Endothelial cell of umbilical vein (primary cell): ENCODE data around the gene CACNA1F. TPM values are rescaled to one million over a fixed set of nuclear protein-coding genes. Genes with fewer than 3 reads are reported as not detected.

Source experiments
- BruUV-seq: library from RNA; stranded (reverse); fragments of 400-500 nt; replicated peaks from 2 replicates; lab custom pipeline; 2021; lab: Mats Ljungman, UMichigan
- CTCF ChIA-PET: fragments of 300-600, 350-600 bp; sonication (Branson Sonifier 250); formaldehyde crosslinking; loops from one replicate; lab custom pipeline; 2021; ENCODE audit warnings: antibody characterized with exemption, inconsistent platforms; lab: Charles Lee
- POLR2A ChIA-PET: fragments of 300-600, 350-600 bp; sonication (Branson Sonifier 250); formaldehyde crosslinking; loops from one replicate; lab custom pipeline; 2021; ENCODE audit warnings: antibody characterized with exemption, inconsistent platforms; lab: Charles Lee
- DNase-seq: peaks from one replicate; pipeline ENCODE4 v3.0.0-alpha.2; 2011; ENCODE audit warnings: low read depth, low spot score
- FAIRE-seq: peaks from 2 replicates; lab custom pipeline; 2011; peaks lifted over from hg19 to GRCh38; lab: Jason Lieb, UNC
- H2AFZ ChIP-seq: 2 replicates; pipeline ENCODE4 v1.6.0; 2012; ENCODE audit warnings: low read depth, low read length, control low read depth, inconsistent platforms
- H3K27ac ChIP-seq: 2 replicates; pipeline ENCODE4 v1.5.1; 2011; ENCODE audit warnings: low read depth, mild to moderate bottlenecking, control low read depth, low read length, moderate library complexity; ENCODE audit not compliant: insufficient read depth
- H3K27me3 ChIP-seq, 2 experiments: 2 replicates each; pipeline versions ENCODE4 v1.6.0 to v1.6.1; 2011; ENCODE audit warnings: low read length in 2 of 2, mixed read lengths in 1 of 2; ENCODE audit not compliant: control insufficient read depth in 2 of 2, insufficient read depth in 2 of 2
- H3K36me3 ChIP-seq, 2 experiments: 2 replicates in 1 of 2; 3 replicates in 1 of 2; pipeline ENCODE4 v1.5.1; 2011; ENCODE audit warnings: low read length in 2 of 2, mild to moderate bottlenecking in 1 of 2, moderate library complexity in 1 of 2; ENCODE audit not compliant: control insufficient read depth in 2 of 2, insufficient read depth in 2 of 2; ENCODE audit errors: extremely low read depth in 1 of 2
- H3K4me1 ChIP-seq: 3 replicates; pipeline ENCODE4 v1.5.1; 2011; ENCODE audit warnings: mild to moderate bottlenecking, low read length; ENCODE audit not compliant: control insufficient read depth, insufficient read depth; ENCODE audit errors: extremely low read depth
- H3K4me2 ChIP-seq: 2 replicates; pipeline ENCODE4 v1.6.1; 2011; ENCODE audit warnings: low read length, control low read depth, mixed read lengths; ENCODE audit not compliant: insufficient read depth
- H3K4me3 ChIP-seq, 3 experiments: fragments of 200-600 bp in 1 of 3; sonication (generic), shearing (Covaris generic) in 1 of 3; replicated peaks in 1 of 3; 2 replicates each; pipeline ENCODE4 v1.5.1; 2011 to 2016; ENCODE audit warnings: control low read depth in 3 of 3, low read length in 3 of 3, mild to moderate bottlenecking in 2 of 3, inconsistent platforms in 1 of 3, low read depth in 1 of 3, moderate library complexity in 1 of 3; ENCODE audit not compliant: insufficient read depth in 1 of 3
- H3K79me2 ChIP-seq: 2 replicates; pipeline ENCODE4 v1.6.0; 2012; ENCODE audit warnings: low read length, inconsistent platforms; ENCODE audit not compliant: control insufficient read depth, insufficient read depth
- H3K9ac ChIP-seq: replicated peaks from 2 replicates; pipeline ENCODE3; 2011; ENCODE audit warnings: low read length, control low read depth; ENCODE audit not compliant: insufficient read depth; ENCODE audit errors: extremely low read depth
- H3K9me1 ChIP-seq: replicated peaks from 3 replicates; pipeline ENCODE4 v1.6.0; 2011; ENCODE audit warnings: mild to moderate bottlenecking, low read length; ENCODE audit not compliant: control insufficient read depth, insufficient read depth; ENCODE audit errors: extremely low read depth
- H3K9me3 ChIP-seq: replicated peaks from 2 replicates; pipeline ENCODE4 v1.5.1; 2012; ENCODE audit warnings: low read length, inconsistent platforms; ENCODE audit not compliant: control insufficient read depth, insufficient read depth
- H4K20me1 ChIP-seq: replicated peaks from 2 replicates; pipeline ENCODE3; 2011; ENCODE audit warnings: mild to moderate bottlenecking, low read length; ENCODE audit not compliant: control insufficient read depth, insufficient read depth; ENCODE audit errors: extremely low read depth
- CTCF ChIP-seq, 2 donors: IDR thresholded peaks; 1 replicate in 1 of 2; 2 replicates in 1 of 2; pipeline ENCODE4 v1.5.1; 2011; ENCODE audit warnings: low read length in 2 of 2, mild to moderate bottlenecking in 2 of 2, moderate library complexity in 2 of 2, control low read depth in 1 of 2, inconsistent platforms in 1 of 2, low read depth in 1 of 2; ENCODE audit not compliant: insufficient read depth in 1 of 2; ENCODE audit errors: extremely low read depth in 1 of 2
- EZH2 ChIP-seq: IDR thresholded peaks from 2 replicates; pipeline ENCODE4 v1.6.1; 2012; ENCODE audit warnings: borderline replicate concordance, low read depth, mild to moderate bottlenecking, moderate library complexity, low read length, inconsistent platforms; ENCODE audit not compliant: severe bottlenecking
- FOS ChIP-seq: IDR thresholded peaks from 2 replicates; pipeline ENCODE4 v1.6.1; 2011; ENCODE audit warnings: mild to moderate bottlenecking, low read length, moderate library complexity, borderline replicate concordance; ENCODE audit not compliant: insufficient read depth
- GATA2 ChIP-seq: IDR thresholded peaks from 2 replicates; pipeline ENCODE4 v1.7.0; 2011; ENCODE audit warnings: low read depth, mild to moderate bottlenecking, moderate library complexity, mixed read lengths, low read length; ENCODE audit not compliant: insufficient read length, insufficient read depth
- JUN ChIP-seq: IDR thresholded peaks from 2 replicates; pipeline ENCODE4 v1.6.1; 2011; ENCODE audit warnings: borderline replicate concordance, low read depth; ENCODE audit not compliant: insufficient read length, insufficient read depth
- MYC ChIP-seq: IDR thresholded peaks from one replicate; pipeline ENCODE4 v1.6.1; 2011; ENCODE audit warnings: mild to moderate bottlenecking, low read depth, low read length
- POLR2A ChIP-seq: IDR thresholded peaks from 2 replicates; pipeline ENCODE4 v1.6.1; 2012; ENCODE audit warnings: low read depth, mild to moderate bottlenecking, control low read depth, low read length
- POLR2AphosphoS5 ChIP-seq: IDR thresholded peaks from 2 replicates; pipeline ENCODE4 v1.6.1; 2012; ENCODE audit warnings: low read depth, mild to moderate bottlenecking, control low read depth, low read length, moderate library complexity; ENCODE audit not compliant: insufficient read depth
- dilution Hi-C: fragments of 300-500 bp; cut with MboI; formaldehyde crosslinking; loops from one replicate; pipeline ENCODE4 v1.15.0; 2019; ENCODE audit warnings: low sequenced_read_pairs; ENCODE audit not compliant: extremely low pct_ligation_motif_present
- intact Hi-C: fragments of 100-400 bp; cut with micrococcal nuclease; formaldehyde crosslinking; loops from one replicate; pipeline ENCODE4 v1.10.0; 2022
- polyA plus RNA-seq, 4 experiments: library from polyadenylated mRNA; depleted of rRNA in 3 of 4; stranded (reverse) in 3 of 4; unstranded in 1 of 4; fragments of >200 nt; gene quantifications; 2 replicates each; pipeline versions ENCODE4 v1.2.1 to v1.2.3, GENCODE V29; 2011 to 2012; ENCODE audit warnings: missing spikeins in 1 of 4
- total RNA-seq: library from RNA; stranded (reverse); gene quantifications from 2 replicates; pipeline ENCODE4 v1.2.3, GENCODE V29; 2021
- TF ChIP-seq, protein P1 (sequence below): IDR thresholded peaks from 2 replicates; pipeline ENCODE4 v1.6.1; 2011; ENCODE audit not compliant: insufficient read depth, insufficient read length

CACNA1F gene
- total and polyA plus RNA-seq, 2 donors (not counting 3 experiments of a cell fraction or from before 2014, with no cell fraction given): not detected

DNA sequence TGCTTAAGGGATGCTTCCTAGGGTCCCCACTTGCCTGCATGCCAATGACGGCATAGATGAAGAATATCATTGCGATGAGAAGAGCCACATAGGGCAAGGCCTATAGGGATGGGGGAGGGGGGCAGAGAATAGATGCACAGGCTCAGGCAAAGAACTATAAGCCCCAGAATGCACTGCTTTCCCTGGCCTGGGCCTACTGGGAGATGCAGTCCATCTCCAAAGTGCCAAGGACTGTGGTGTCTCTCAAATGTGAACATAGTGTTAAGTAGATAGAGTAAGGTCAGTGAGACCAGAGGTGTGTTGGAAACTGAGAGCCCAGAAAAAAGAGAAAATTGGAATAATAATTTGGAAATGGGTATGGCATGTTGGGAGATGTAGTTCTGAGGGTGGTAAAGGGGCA is 20.9 kb downstream of the CACNA1F start:
- FAIRE-seq (no peak), DNase-seq (no peak)
- Histone ChIP-seq H3K9me3 (no peaks in the 10 kb centered on the region), H3K4me1 (no peaks in the 10 kb centered on the region), H3K9me1 (no peaks in the 10 kb centered on the region), H3K4me2 (no peak overlapping the region), H4K20me1 (no peaks in the 10 kb centered on the region), H2AFZ (no peak overlapping the region), H3K9ac (no peak overlapping the region), H3K36me3 (no peaks in the 10 kb centered on the region), H3K79me2 (no peaks in the 10 kb centered on the region), H3K27ac (no peak overlapping the region), H3K27me3 (no peaks in the 10 kb centered on the region), H3K4me3 (no peak overlapping the region)
- ChIA-PET POLR2A (no interaction called here), CTCF (no interaction called here)
- intact Hi-C loops (no loop called here), dilution Hi-C loops (no loop called here)
- no TSS peak for BruUV-seq
- no peak for TF ChIP-seq GATA2
- TF ChIP-seq, protein P1, sequence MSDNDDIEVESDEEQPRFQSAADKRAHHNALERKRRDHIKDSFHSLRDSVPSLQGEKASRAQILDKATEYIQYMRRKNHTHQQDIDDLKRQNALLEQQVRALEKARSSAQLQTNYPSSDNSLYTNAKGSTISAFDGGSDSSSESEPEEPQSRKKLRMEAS: no peak
- TF ChIP-seq FOS: no peak
- no peak for TF ChIP-seq EZH2
- TF ChIP-seq JUN: no peak

DNA sequence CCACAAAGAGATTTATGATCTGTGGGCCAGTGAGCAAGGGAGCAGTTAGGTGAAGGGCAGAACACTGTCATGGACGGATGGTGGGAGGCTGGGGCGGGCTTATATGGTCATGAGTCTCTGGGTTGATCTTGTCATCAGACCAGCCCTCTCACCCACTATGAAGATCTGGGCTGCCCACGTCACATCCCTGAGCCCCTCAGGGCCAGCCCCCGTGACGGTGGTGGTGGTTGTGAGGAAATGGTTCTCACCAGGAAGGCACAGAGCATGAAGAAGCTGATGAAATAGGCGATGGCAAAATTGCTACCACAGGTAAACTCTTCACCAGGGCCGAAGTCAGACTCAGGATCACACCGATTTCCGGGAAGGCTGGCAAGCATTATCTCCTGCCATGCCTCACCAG is 22.1 kb downstream of the CACNA1F start:
- FAIRE-seq: no peak
- dilution Hi-C loops: no loop called here
- TF ChIP-seq POLR2A: no peak
- TF ChIP-seq EZH2: no peak
- TF ChIP-seq JUN: no peak
- TF ChIP-seq MYC: no peak
- TF ChIP-seq POLR2AphosphoS5: no peak
- TF ChIP-seq, protein P1: no peak
- TF ChIP-seq FOS: no peak
- TF ChIP-seq GATA2: no peak
- no peak for TF ChIP-seq CTCF (IDR thresholded peaks at IDR 0.05; ENCODE audit: extremely low read depth in 1 of 2, insufficient read depth in 1 of 2, low read depth in 1 of 2, low read length in 2 of 2)

More for the DNA sequence above, 22.1 kb downstream of the CACNA1F start:
- ChIA-PET CTCF (no interaction called here), POLR2A (no interaction called here)
- Histone ChIP-seq H3K4me1 (no peaks in the 10 kb centered on the region), H3K9me3 (no peaks in the 10 kb centered on the region), H2AFZ (no peak overlapping the region), H4K20me1 (no peaks in the 10 kb centered on the region), H3K4me3 (no peak overlapping the region), H3K27me3 (no peaks in the 10 kb centered on the region), H3K79me2 (no peaks in the 10 kb centered on the region), H3K9ac (no peak overlapping the region), H3K9me1 (no peaks in the 10 kb centered on the region), H3K4me2 (no peak overlapping the region), H3K27ac (no peak overlapping the region), H3K36me3 (no peaks in the 10 kb centered on the region)
- BruUV-seq: no TSS peak
- intact Hi-C loops: no loop called here
- DNase-seq: no peak
